ENCODE results near the gene RSPO1.

Gene RSPO1

GRCh38 chr1:37651803-37652202, 17.1 kb upstream of the RSPO1 start:
- Histone ChIP-seq H3K27ac (ENCODE audit: low read depth, low read length) (no peak overlapping the region), H2BK12ac (ENCODE audit: low read length) (no peak overlapping the region), H3K4me2 (ENCODE audit: low read length) (no peak overlapping the region), H3K79me1 (ENCODE audit: low read length) (no peaks in the 10 kb centered on the region), H3K36me3 (ENCODE audit: control insufficient read depth in 1 of 2, insufficient read depth in 2 of 2, low read length in 2 of 2) (no peaks in the 10 kb centered on the region), H4K8ac (ENCODE audit: low read depth, low read length) (no peak overlapping the region), H3K4me1 (ENCODE audit: control insufficient read depth in 1 of 2, insufficient read depth in 2 of 2, low read length in 2 of 2) (no peaks in the 10 kb centered on the region), H3K23ac (ENCODE audit: low read length) (no peak overlapping the region), H3K14ac (ENCODE audit: low read length) (no peak overlapping the region), H3K79me2 (ENCODE audit: control insufficient read depth, insufficient read depth, low read length, poor library complexity) (no peaks in the 10 kb centered on the region), H4K91ac (ENCODE audit: low read depth, low read length) (no peak overlapping the region), H3K4me3 (ENCODE audit: low read depth, low read length) (no peak overlapping the region), H2AFZ (ENCODE audit: insufficient read depth, low read length, poor library complexity) (no peak overlapping the region), H2AK5ac (ENCODE audit: low read length) (no peak overlapping the region), H3K9me3 (ENCODE audit: insufficient read depth, low read depth, low read length) (no peaks in the 10 kb centered on the region), H3K18ac (ENCODE audit: low read length) (no peak overlapping the region), H4K12ac (ENCODE audit: low read depth, low read length) (no peak overlapping the region), H2BK5ac (ENCODE audit: low read depth, low read length, poor library complexity) (no peak overlapping the region), H3K4ac (ENCODE audit: low read depth, low read length) (no peak overlapping the region), H3K27me3 (ENCODE audit: insufficient read depth, low read length) (no peaks in the 10 kb centered on the region), H3K9ac (ENCODE audit: low read length) (no peak overlapping the region), H2BK120ac (ENCODE audit: insufficient read depth, low read length, poor library complexity) (no peak overlapping the region)
- no peak for DNase-seq
- no CpG with 5 or more reads among the region's 10 CpGs for WGBS (ENCODE audit: extremely low coverage, insufficient coverage, insufficient read length)

GRCh38 chr1:37650721-37651120, 16.0 kb upstream of the RSPO1 start:
- H3K23ac ChIP-seq (ENCODE audit: low read length): no peak overlapping the region
- WGBS (ENCODE audit: extremely low coverage, insufficient coverage, insufficient read length): no CpG with 5 or more reads among the region's 5 CpGs
- no peaks in the 10 kb centered on the region for H3K79me1 ChIP-seq (ENCODE audit: low read length)
- H3K27me3 ChIP-seq (ENCODE audit: insufficient read depth, low read length): no peaks in the 10 kb centered on the region
- H3K9me3 ChIP-seq (ENCODE audit: insufficient read depth, low read depth, low read length): no peaks in the 10 kb centered on the region
- no peaks in the 10 kb centered on the region for H3K4me1 ChIP-seq (ENCODE audit: control insufficient read depth in 1 of 2, insufficient read depth in 2 of 2, low read length in 2 of 2)
- H3K4me2 ChIP-seq (ENCODE audit: low read length): no peak overlapping the region
- H4K8ac ChIP-seq (ENCODE audit: low read depth, low read length): no peak overlapping the region
- H2AK5ac ChIP-seq (ENCODE audit: low read length): no peak overlapping the region
- no peaks in the 10 kb centered on the region for H3K79me2 ChIP-seq (ENCODE audit: control insufficient read depth, insufficient read depth, low read length, poor library complexity)
- H3K4me3 ChIP-seq (ENCODE audit: low read depth, low read length): no peak overlapping the region
- H3K4ac ChIP-seq (ENCODE audit: low read depth, low read length): no peak overlapping the region
- DNase-seq: no peak
- no peak overlapping the region for H2AFZ ChIP-seq (ENCODE audit: insufficient read depth, low read length, poor library complexity)
- no peak overlapping the region for H4K91ac ChIP-seq (ENCODE audit: low read depth, low read length)
- no peak overlapping the region for H3K18ac ChIP-seq (ENCODE audit: low read length)
- H4K12ac ChIP-seq (ENCODE audit: low read depth, low read length): no peak overlapping the region
- H2BK12ac ChIP-seq (ENCODE audit: low read length): no peak overlapping the region
- H2BK120ac ChIP-seq (ENCODE audit: insufficient read depth, low read length, poor library complexity): no peak overlapping the region
- H3K9ac ChIP-seq (ENCODE audit: low read length): no peak overlapping the region
- no peak overlapping the region for H2BK5ac ChIP-seq (ENCODE audit: low read depth, low read length, poor library complexity)
- no peak overlapping the region for H3K27ac ChIP-seq (ENCODE audit: low read depth, low read length)
- H3K14ac ChIP-seq (ENCODE audit: low read length): no peak overlapping the region
- H3K36me3 ChIP-seq (ENCODE audit: control insufficient read depth in 1 of 2, insufficient read depth in 2 of 2, low read length in 2 of 2): no peaks in the 10 kb centered on the region

- H3K4me3 ChIP-seq (ENCODE audit: low read depth, low read length): no peak overlapping the region
- no peak overlapping the region for H4K91ac ChIP-seq (ENCODE audit: low read depth, low read length)
- no peak overlapping the region for H3K9ac ChIP-seq (ENCODE audit: low read length)
- no peak for DNase-seq
- no CpG with 5 or more reads among the region's 5 CpGs for WGBS (ENCODE audit: extremely low coverage, insufficient coverage, insufficient read length)
- H3K4me2 ChIP-seq (ENCODE audit: low read length): no peak overlapping the region
- no peaks in the 10 kb centered on the region for H3K4me1 ChIP-seq (ENCODE audit: control insufficient read depth in 1 of 2, insufficient read depth in 2 of 2, low read length in 2 of 2)
- no peak overlapping the region for H3K23ac ChIP-seq (ENCODE audit: low read length)
- no peak overlapping the region for H3K14ac ChIP-seq (ENCODE audit: low read length)
- H4K12ac ChIP-seq (ENCODE audit: low read depth, low read length): no peak overlapping the region
- no peak overlapping the region for H3K27ac ChIP-seq (ENCODE audit: low read depth, low read length)
- no peak overlapping the region for H3K18ac ChIP-seq (ENCODE audit: low read length)
- H3K4ac ChIP-seq (ENCODE audit: low read depth, low read length): no peak overlapping the region
- no peaks in the 10 kb centered on the region for H3K27me3 ChIP-seq (ENCODE audit: insufficient read depth, low read length)
- no peaks in the 10 kb centered on the region for H3K79me1 ChIP-seq (ENCODE audit: low read length)
- no peak overlapping the region for H2AK5ac ChIP-seq (ENCODE audit: low read length)
- H3K79me2 ChIP-seq (ENCODE audit: control insufficient read depth, insufficient read depth, low read length, poor library complexity): no peaks in the 10 kb centered on the region
- H2AFZ ChIP-seq (ENCODE audit: insufficient read depth, low read length, poor library complexity): no peak overlapping the region
- H3K36me3 ChIP-seq (ENCODE audit: control insufficient read depth in 1 of 2, insufficient read depth in 2 of 2, low read length in 2 of 2): no peaks in the 10 kb centered on the region
- no peaks in the 10 kb centered on the region for H3K9me3 ChIP-seq (ENCODE audit: insufficient read depth, low read depth, low read length)
- H2BK5ac ChIP-seq (ENCODE audit: low read depth, low read length, poor library complexity): no peak overlapping the region
- no peak overlapping the region for H2BK12ac ChIP-seq (ENCODE audit: low read length)
- H4K8ac ChIP-seq (ENCODE audit: low read depth, low read length): no peak overlapping the region
- H2BK120ac ChIP-seq (ENCODE audit: insufficient read depth, low read length, poor library complexity): no peak overlapping the region
Observed at GRCh38 chr1:37650173-37650572, 15.5 kb upstream of the RSPO1 start.

- no peak overlapping the region for H3K4ac ChIP-seq (ENCODE audit: low read depth, low read length)
- H2AFZ ChIP-seq (ENCODE audit: insufficient read depth, low read length, poor library complexity): no peak overlapping the region
- H3K9me3 ChIP-seq (ENCODE audit: insufficient read depth, low read depth, low read length): no peaks in the 10 kb centered on the region
- no peak overlapping the region for H2BK120ac ChIP-seq (ENCODE audit: insufficient read depth, low read length, poor library complexity)
- no peaks in the 10 kb centered on the region for H3K27me3 ChIP-seq (ENCODE audit: insufficient read depth, low read length)
- no peak overlapping the region for H4K91ac ChIP-seq (ENCODE audit: low read depth, low read length)
- H4K12ac ChIP-seq (ENCODE audit: low read depth, low read length): no peak overlapping the region
- H2AK5ac ChIP-seq (ENCODE audit: low read length): no peak overlapping the region
- no peak overlapping the region for H2BK5ac ChIP-seq (ENCODE audit: low read depth, low read length, poor library complexity)
- no peak overlapping the region for H3K4me2 ChIP-seq (ENCODE audit: low read length)
- no peaks in the 10 kb centered on the region for H3K4me1 ChIP-seq (ENCODE audit: control insufficient read depth in 1 of 2, insufficient read depth in 2 of 2, low read length in 2 of 2)
- no peak overlapping the region for H3K27ac ChIP-seq (ENCODE audit: low read depth, low read length)
- DNase-seq: no peak
- no peaks in the 10 kb centered on the region for H3K79me1 ChIP-seq (ENCODE audit: low read length)
- H3K9ac ChIP-seq (ENCODE audit: low read length): no peak overlapping the region
- no peak overlapping the region for H3K23ac ChIP-seq (ENCODE audit: low read length)
- H4K8ac ChIP-seq (ENCODE audit: low read depth, low read length): no peak overlapping the region
- H3K4me3 ChIP-seq (ENCODE audit: low read depth, low read length): no peak overlapping the region
- no peak overlapping the region for H3K18ac ChIP-seq (ENCODE audit: low read length)
- H3K14ac ChIP-seq (ENCODE audit: low read length): no peak overlapping the region
- no peak overlapping the region for H2BK12ac ChIP-seq (ENCODE audit: low read length)
- H3K79me2 ChIP-seq (ENCODE audit: control insufficient read depth, insufficient read depth, low read length, poor library complexity): no peaks in the 10 kb centered on the region
- no peaks in the 10 kb centered on the region for H3K36me3 ChIP-seq (ENCODE audit: control insufficient read depth in 1 of 2, insufficient read depth in 2 of 2, low read length in 2 of 2)
- no CpG with 5 or more reads among the region's 7 CpGs for WGBS (ENCODE audit: extremely low coverage, insufficient coverage, insufficient read length)
Observed at GRCh38 chr1:37647281-37647680, 12.6 kb upstream of the RSPO1 start.

Data from trophoblast cell (in vitro differentiated cells and primary cell).